GM19463 (cell line): ENCODE results near the gene KCNT1.

Experiments used
- ATAC-seq: cut with Tn5 transposase; IDR thresholded peaks from one replicate; pipeline ENCODE4 v1.9.1; 2021; ENCODE audit warnings: mild to moderate bottlenecking, moderate library complexity; ENCODE audit not compliant: unreplicated experiment

KCNT1 gene

DNA sequence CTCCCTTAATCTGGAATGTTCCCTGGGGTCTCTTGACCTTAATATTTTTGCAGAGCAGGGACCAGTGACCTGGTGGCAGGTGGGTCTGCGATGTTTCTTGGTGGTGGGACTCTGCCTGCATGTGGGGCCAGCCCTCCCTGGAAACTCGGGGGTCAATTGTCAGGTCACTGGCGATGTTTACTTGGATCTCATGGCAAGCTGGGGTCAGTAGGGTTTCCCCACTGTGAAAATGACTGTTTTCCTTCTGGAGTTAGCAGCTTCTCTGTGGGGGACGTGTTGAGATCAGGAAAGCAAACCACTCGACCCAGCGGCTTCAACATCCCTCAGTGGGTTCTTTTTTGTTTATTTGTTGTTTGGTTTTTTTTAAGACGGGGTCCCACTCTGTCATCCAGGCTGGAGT is 73.9 kb downstream of the KCNT1 start:
- no peak for ATAC-seq

DNA sequence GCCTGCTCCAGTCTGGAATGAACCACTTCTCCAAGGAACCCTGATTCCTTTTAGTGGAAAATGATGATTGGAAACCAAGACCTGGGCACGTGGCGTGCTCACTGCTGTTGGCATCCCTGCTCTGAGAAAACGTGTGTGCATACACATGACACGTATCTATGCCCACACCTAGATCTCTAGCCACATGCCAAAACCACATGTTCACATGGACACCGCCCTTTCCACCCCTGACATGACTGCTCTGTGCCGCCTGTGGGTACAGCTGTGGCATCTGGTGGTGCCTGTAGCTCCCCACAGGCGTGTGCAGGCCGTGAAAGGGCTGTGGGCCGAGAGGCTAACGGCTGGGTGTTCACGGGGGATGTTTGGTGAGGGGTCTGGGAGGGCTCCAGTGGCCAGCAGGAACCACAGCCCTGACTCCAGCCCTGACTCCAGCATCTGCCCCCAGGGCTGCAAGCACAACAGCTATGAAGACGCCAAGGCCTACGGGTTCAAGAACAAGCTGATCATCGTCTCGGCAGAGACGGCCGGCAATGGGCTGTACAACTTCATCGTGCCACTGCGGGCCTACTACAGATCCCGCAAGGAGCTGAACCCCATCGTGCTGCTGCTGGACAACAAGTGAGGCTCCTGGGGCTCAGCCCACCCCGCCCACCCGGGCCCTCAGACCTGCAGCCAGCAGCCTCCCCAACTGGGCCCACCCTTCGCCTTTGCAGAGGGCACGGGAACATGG is 75.1 kb downstream of the KCNT1 start:
- no peak for ATAC-seq

DNA sequence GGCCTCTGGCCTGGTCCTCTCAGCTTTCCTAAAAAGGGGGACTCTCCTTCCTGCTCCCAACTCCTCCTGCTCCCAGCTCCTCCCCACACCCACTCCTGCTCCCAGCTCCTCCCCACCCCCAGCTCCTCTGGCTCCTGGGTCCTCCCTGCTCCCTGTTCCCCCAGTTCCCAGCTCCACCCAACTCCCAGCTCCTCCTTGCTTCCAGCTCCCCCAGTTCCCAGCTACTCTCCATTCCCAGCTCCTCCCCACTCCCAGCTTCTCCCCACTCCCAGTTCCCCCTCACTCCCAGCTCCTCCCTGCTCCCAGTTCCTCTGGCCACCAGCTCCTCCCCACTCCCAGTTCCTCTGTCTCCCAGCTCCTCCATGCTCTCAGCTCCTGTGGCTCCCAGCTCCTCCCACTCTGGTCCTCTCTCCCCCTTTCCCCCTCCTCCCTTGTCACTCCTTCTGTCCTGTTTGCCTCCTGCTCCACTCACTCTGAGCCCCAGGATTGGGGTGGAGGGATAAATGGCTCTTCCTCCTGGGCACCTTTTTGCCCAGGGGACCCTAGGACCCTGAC is 75.7 kb downstream of the KCNT1 start:
- ATAC-seq: no peak

DNA sequence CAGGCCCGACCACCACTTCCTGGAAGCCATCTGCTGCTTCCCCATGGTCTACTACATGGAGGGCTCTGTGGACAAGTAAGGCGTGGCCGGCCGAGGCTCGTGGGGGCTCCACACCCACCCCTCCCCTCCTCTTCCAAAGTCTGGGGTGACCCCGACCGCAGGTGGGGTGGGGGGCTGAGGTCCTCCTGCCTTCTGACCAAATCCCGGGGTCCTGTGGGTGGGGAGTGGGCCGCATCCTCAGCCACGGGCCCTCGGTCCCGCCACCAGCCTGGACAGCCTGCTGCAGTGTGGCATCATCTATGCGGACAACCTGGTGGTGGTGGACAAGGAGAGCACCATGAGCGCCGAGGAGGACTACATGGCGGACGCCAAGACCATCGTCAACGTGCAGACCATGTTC is 76.4 kb downstream of the KCNT1 start:
- no peak for ATAC-seq

DNA sequence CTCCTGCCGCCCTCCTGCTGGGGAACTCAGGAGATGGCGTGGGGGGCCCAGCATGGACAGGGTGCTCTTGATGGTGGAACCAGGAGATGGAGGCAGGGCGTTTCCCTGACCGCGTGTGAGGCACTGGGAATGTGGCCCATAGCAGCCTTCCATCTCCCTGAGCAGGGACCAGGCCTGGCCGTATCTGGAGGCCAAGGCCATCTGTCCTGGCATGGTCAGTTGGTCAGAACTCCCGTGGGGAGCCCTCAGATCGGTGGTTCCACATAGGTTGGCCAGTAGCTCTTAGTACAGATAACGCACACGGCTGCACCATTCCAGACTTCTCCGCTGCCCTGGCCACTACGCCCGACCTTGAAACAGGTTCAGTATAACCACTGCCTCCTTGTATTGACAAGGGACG is 77.6 kb downstream of the KCNT1 start:
- ATAC-seq: no peak

DNA sequence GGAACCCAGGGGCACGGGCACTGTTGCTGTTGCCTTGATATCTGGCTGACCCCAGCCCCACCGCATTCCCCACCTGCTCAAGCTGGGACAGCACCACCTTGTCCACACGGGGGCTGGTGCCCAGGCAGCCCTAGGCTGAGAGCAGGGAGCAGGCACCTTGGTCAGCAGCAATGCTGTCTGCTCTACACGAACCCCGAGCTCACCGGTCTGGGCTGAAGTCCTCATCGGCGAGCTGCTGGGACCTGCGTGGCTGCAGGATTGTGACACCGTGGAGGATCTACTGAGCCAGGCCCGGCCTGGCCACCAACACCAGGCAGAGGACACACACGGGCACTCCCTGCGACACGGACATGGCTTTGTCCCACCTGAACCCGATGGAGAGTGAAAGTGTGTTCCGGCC is 78.1 kb downstream of the KCNT1 start:
- ATAC-seq: no peak

DNA sequence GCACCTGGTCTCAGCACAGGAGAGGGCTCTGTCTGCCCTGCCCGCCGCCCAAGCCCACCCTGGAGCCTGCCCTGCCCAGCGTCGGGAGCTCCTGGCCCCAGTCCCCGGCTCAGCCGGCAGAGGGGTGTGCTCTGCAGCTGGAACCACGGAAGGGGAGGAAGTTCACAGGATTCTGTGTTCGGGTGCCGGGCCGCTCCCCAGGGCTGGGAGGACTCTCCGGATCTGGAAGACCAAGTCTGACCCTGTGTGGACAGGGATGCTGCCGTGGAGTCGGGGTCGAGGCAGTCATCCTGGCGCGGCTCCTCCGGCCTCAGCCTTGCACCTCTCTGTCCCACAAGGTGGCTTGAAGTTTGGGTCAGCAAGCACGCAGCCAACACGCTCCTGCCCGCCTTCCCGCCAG is 78.6 kb downstream of the KCNT1 start:
- no peak for ATAC-seq

DNA sequence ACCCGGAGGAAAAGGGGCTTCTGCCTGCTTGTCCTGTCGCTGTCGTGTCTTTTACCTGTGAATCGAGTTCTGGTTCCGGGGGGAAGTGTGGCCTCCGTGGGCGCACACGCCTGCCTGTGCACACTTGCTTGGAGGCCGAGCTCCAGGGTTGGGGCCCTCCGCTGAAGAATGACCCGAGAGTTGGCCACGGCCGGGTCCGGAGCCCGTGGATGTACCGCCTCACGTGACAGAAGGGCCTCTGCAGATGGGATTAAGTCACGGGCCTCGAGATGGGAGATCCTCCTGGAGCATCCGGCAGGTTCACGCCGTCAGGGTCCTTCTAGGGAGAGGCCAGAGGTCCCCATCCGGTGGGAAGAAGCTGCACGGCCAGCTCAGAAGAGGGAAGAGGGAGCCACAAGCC is 81.0 kb downstream of the KCNT1 start:
- ATAC-seq: no peak

DNA sequence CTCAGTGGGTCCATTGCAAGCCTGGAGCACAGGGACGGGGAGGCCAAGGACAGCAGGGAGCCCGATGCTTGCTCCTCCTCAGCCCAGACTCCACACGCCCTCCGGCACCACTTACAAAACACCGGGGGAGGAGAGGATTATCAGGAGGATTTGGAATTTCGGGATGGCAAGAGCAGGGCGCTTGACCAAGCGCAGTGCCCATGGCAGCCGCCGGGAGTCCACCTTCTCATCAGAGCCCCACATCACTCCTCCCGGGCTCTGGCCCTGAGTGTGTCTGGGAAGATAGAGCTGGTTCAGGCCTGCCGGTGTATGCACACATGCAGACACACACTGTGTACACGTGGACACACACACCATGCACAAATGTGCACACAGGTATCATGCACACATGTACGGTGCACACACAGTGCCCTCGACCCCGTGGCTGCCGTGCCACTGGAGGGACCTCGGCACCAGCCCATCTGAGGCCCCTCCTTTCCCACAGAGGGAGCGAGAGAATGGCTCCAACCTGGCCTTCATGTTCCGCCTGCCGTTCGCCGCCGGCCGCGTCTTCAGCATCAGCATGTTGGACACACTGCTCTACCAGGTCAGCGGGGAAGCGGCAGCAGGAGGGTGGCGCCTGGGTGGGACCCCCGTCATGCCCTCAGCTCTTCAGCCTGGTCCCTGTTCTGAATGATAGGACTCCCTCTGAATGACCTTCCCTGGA is 81.7 kb downstream of the KCNT1 start:
- no peak for ATAC-seq

DNA sequence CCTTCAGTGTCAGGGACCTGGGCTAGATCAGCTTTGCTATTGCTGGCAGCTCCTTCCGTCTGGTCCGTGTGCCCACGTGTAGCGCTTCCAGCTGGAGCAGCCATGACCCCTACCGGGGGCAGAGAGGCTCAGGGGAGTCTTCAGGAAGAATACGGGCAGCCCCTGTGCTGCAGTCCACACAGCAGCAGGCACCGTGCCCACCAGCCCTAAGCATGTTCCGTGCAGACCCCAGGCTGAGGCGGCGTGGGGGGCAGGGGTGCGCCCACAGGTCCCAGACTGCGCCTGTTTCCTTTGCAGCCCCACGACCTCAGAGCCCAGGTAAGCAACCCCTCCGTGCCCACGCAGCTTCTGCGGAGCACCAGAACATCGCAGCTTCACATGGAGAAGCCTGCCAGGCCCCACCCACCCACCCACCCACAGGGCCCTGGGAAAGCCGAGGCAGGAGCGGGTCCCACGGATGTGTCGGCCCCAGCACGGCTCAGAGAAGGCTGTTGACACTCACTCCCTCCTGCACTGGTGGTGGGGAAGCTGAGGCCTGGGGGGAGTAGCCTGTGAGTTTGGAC is 83.1 kb downstream of the KCNT1 start:
- no peak for ATAC-seq

DNA sequence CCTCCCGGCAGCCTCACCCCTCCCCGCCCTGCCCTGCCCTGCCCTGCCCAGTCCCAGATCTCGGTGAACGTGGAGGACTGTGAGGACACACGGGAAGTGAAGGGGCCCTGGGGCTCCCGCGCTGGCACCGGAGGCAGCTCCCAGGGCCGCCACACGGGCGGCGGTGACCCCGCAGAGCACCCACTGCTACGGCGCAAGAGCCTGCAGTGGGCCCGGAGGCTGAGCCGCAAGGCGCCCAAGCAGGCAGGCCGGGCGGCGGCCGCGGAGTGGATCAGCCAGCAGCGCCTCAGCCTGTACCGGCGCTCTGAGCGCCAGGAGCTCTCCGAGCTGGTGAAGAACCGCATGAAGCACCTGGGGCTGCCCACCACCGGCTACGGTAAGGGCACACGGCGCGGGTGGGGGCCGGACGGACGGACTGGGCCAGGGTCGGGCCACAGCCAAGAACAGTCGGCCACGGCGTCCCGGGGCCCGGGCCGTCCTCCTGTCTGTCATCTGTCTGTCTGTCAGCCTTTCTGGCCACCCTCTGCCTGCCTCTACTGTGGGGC is 84.2 kb downstream of the KCNT1 start:
- no peak for ATAC-seq

DNA sequence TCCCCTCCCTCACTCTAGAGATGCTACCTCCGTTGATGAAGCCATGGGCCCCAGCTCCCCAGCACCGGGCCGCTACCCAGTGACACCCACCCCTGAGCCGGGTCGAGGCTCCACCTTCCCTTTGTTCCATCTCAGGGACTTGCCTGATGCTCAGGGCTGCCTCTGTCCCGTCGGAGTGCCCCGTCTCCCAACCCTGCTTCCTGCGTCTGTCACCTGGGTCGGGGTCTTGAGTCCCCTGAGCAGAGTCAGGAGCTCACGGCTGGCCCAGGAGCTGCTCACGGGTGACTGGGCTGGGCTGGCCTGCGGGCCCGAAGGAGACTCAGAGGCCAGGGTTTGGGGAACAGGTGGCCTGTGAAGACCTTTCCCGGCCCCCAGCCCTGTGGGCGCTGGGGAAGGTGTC is 85.3 kb downstream of the KCNT1 start:
- no peak for ATAC-seq

DNA sequence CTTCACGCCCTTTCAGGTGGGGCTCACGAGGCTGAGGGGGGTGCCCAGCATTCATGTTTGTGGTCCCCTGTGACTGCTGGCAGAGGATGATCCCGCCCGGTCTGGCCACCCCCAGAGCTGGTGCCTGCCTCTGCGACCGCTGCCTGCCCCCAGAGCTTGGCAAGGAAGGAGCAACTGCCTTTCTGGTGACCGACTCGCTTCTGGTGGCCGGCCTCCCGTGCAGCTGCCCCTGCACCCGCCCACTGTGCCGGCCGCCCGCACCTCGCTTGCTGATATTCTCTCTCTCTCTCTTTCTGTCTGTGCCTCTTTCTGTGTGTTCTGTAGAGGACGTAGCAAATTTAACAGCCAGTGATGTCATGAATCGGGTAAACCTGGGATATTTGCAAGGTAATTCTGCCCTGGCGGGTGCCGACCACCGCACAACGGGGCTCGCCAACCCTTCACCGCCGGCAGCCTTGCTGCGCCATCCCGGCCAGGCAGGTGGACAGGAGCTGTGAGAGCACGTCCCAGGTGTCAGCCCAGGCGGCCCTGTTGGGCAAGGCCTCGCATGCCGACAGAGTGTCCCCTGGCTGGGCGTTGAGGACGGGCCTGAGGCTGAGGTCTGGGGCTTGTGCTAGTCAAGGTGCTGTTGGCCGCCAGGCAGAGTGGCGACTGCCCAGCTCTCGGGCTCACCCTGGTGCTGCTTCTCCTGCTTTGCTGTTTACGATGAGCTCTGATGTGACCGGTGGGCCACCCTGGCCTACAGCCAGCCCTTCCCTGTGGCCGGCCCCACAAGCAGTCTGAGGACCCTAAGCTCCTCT is 86.0 kb downstream of the KCNT1 start:
- ATAC-seq: no peak

DNA sequence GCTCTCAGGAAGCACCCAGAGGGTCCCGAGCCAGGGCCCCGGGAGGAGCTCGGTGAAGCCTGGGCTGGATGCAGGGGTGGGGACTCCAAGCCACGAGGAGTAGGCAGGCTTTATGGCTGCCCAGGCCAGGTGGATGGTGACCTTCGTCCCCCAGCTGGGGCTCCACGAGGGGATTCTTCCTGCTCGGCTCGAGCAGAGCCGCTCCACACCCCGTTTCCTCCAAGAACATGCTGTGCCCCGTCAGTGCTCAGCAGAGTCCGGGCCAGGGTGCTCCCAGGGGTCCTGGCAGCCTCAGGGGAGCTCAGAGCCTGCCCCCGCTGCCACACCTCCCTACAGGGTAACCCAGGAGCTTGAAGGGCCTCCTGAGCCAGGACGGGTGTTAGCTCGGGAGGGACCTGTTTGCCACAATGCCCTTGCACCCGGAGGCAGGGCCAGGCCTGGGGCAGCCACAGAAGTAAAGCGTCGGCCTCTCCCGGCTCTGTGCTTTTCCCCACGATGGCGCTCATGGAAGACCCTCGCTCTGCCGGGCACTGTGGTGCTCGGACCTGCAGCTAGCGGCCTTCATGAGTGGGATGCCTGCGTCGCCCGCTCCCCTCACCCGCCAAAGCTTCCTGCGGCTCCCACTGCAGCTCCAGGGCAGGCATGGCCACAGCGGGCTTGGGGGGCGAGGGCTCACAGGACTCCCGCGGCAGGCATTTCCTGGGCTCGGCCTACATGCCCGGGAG is 86.8 kb downstream of the KCNT1 start:
- ATAC-seq: no peak

DNA sequence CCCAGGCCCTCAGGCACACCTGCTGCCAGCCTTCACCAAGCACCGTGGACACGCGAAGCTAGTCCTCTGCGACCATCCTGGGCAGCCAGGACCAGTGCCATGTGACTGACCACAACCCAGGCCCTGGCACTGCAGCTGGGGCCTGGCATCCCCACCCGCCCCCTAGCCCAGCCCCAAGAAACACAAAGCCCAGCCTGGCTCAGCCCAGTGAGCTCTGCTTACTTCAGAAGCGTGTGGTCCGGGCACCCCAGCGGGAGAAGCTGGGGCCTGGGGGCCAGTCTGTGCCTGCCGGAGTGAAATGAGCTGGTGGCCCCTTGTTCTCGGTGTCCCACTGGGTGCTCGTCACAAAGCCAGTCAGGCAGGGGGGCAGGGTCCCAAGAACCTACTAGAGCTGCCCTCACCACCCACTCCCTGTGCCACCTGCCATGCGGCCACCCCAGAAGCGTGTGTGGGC is 87.9 kb downstream of the KCNT1 start:
- ATAC-seq: no peak

DNA sequence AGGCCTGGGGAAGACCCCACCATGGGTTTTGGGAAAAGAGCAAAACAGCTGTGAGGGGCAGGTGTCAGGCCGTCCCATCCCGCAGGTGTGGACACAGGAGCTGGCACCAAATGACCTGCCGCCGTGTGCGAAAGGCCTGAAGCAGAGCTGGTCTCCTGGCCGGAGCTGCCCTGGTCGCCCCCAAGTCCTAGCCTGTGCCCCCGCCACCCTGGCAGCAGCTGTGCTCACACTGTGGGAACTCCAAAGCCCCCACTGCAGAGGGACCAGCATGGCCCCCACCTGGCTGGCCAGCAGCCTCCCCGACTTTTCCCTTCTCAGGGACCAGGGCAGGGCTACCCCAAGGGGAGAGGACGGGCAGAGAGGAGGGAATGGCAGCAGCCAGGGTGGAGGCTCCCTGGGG is 88.4 kb downstream of the KCNT1 start:
- no peak for ATAC-seq

DNA sequence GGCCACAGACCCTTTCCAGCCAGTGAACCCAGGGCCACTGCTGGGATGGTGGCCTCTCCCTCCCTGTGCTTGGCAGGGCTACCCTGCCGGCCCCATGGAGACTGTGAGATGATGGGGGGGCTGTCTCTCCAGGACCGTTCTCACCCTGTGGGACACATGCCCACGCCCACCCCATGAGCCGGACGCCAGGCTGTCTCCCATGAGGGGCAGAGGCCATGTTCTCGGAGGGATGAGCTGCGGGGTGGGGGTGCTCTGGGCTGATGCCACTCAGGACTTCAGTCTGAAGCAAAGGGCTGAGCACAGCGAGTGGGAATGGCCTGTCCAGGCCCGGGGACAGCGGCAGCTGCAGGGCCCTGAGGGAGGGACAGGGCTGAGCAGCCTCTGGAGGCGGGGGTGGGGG is 88.9 kb downstream of the KCNT1 start:
- ATAC-seq: no peak

DNA sequence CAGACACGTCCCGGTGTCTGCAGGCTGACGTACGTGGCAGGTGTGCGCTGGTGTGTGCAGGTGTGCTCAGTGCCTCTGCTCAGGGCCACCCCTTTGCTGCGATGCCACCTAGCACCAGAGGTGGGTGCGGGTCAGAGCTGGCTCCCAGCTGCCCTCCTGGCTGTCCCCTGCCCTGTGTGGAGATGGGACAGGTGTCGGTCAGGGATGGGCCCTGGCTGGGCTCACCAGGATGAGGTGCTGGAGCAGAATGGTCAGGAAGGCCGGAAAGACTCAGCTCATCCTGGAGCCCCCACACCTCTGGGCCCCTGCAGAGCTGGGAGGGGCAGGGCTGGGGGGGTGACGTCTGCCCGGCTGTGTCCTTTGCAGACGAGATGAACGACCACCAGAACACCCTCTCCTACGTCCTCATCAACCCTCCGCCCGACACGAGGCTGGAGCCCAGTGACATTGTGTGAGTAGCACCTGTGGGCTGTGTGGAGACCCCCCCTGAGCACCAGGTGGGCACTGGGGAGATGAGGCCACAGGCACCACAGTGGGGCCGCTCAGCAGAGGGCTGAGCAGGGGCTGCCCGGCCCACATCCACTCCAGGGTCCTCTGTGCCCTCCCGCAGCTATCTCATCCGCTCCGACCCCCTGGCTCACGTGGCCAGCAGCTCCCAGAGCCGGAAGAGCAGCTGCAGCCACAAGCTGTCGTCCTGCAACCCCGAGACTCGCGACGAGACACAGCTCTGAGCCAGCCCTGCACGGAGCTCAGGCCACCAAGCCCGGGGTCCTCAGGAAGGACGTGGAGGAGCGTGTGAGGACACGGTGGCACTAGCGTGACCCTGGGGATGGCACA is 89.7 kb downstream of the KCNT1 start:
- no peak for ATAC-seq
